Lower lobe of right lung (tissue), 2 donors: ENCODE data around the gene CSF2. TPM values are rescaled to one million over a fixed set of nuclear protein-coding genes. Genes with fewer than 3 reads are reported as not detected.
"Not testable (repeated sequence)": the region's sequence is repeated elsewhere in the genome, so short reads cannot be mapped to it uniquely, and the experiment has no call there.

Experiments used
- ATAC-seq, 2 donors: fragments of 200-7000 bp; cut with Tn5 transposase; one replicate each; pipeline ENCODE4 v1.9.1; 2020 to 2022; ENCODE audit warnings: mild to moderate bottlenecking in 2 of 2, moderate library complexity in 2 of 2
- DNase-seq: peaks from one replicate; pipeline ENCODE4 v3.0.0-alpha.2; 2020
- H3K27ac ChIP-seq: fragments of 200-600 bp; one replicate; pipeline ENCODE4 v1.8.0; 2022
- H3K27me3 ChIP-seq: fragments of 200-600 bp; one replicate; pipeline ENCODE4 v1.8.0; 2022; ENCODE audit warnings: low read depth
- H3K36me3 ChIP-seq: fragments of 200-600 bp; one replicate; pipeline ENCODE4 v1.8.0; 2022; ENCODE audit warnings: mild to moderate bottlenecking
- H3K4me1 ChIP-seq: fragments of 200-600 bp; one replicate; pipeline ENCODE4 v1.8.0; 2022
- H3K4me3 ChIP-seq: fragments of 200-600 bp; one replicate; pipeline ENCODE4 v1.8.0; 2022; ENCODE audit warnings: mild to moderate bottlenecking
- H3K9me3 ChIP-seq: fragments of 200-600 bp; one replicate; pipeline ENCODE4 v1.8.0; 2022
- CTCF ChIP-seq: fragments of 200-600 bp; IDR thresholded peaks from one replicate; pipeline ENCODE4 v1.8.0; 2022; ENCODE audit warnings: antibody characterized with exemption, mild to moderate bottlenecking
- intact Hi-C: fragments of 100-400 bp; cut with DNase I; formaldehyde crosslinking; loops from one replicate; pipeline ENCODE4 v1.11.0; 2022
- total RNA-seq: library from RNA; stranded (reverse); fragmentation: NEBNext Ultra II Directional; extraction: Animal tissue kit (Norgen Biotek cat#: 25700); gene quantifications from one replicate; pipeline ENCODE4 v1.2.1, GENCODE V29; 2021
- donor health status: DM: no; HTN: yes; CAD: no; lungs with severe emphysema.

The CSF2 gene
- total RNA-seq, 1 donor from 2014 or later, result 3.9 TPM

DNA sequence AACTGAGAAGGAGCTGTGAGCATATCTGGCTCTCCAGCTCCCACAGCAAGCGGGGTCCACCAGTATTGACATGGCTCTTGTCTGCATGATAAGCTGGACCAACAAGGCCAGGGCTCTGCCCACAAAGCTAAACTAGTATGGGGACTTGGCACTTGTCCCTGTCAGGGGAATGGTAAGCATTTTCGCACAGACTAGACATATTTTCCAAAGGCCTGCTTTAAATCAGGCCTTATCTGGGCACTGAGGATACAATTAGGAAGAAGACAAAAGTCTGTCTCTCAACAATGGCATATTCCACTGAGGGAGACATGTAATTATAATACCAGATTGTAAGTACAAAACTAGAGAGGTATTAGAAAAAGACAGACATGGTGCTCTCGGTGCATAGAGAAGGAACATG, 32.1 kb downstream of the CSF2 start:
- no peaks in the 10 kb centered on the region for H3K27me3 ChIP-seq
- peak; percentile 20 for DNase-seq
- H3K4me3 ChIP-seq, result no peak overlapping the region
- intact Hi-C loops, result no loop called here
- peaks cover 17% of the 10 kb centered on the region for H3K4me1 ChIP-seq
- no peak for ATAC-seq
- H3K36me3 ChIP-seq, result no peaks in the 10 kb centered on the region
- no peak for TF ChIP-seq CTCF
- no peaks in the 10 kb centered on the region for H3K9me3 ChIP-seq
- H3K27ac ChIP-seq, result no peak overlapping the region

GRCh38 chr5:132108495-132108894, 34.9 kb downstream of the CSF2 start:
- H3K27me3 ChIP-seq, H3K27ac ChIP-seq, DNase-seq, H3K9me3 ChIP-seq, H3K4me3 ChIP-seq, H3K36me3 ChIP-seq, H3K4me1 ChIP-seq, intact Hi-C loops, ATAC-seq: not testable (repeated sequence)

DNA sequence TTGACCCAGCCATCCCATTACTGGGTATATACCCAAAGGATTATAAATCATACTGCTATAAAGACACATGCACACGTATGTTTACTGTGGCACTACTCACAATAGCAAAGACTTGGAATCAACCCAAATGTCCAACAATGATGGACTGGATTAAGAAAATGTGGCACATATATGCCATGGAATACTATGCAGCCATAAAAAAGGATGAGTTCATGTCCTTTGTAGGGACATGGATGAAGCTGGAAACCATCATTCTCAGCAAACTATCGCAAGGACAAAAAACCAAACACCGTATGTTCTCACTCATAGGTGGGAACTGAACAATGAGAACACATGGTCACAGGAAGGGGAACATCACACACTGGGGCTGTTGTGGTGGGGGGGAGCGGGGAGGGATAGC, 35.4 kb downstream of the CSF2 start:
- H3K36me3 ChIP-seq, ATAC-seq, H3K27me3 ChIP-seq, H3K4me3 ChIP-seq, H3K4me1 ChIP-seq, DNase-seq, H3K9me3 ChIP-seq, intact Hi-C loops, H3K27ac ChIP-seq: not testable (repeated sequence)

DNA sequence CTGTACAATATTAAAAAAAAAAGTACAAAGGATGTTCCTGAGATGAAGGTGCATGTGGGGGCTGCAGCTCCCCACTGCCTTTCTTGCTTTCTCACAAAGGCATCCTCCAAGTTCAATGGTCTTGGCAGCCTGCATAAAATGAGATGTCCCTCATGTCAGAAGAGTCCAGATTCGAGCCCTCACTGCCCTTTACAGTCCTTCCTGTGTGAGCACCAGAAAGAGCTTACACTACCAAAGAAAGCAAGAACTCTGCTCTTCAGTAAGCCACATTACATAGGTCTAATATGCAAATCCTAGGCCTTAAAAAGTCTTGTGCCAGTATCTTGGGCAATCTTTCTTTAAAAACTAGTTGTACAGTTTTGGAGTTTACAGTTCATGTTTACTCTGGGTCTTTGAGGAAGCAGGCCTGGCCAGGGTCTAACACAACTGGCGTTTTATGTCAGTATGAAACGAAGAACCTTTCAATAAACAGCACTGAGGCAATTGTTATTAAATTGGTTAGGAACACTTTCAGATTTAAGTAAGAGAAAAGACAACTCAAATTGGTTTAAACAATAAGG, 36.0 kb downstream of the CSF2 start:
- no peak for DNase-seq
- Histone ChIP-seq H3K36me3 (no peaks in the 10 kb centered on the region), H3K9me3 (no peaks in the 10 kb centered on the region), H3K27me3 (no peaks in the 10 kb centered on the region), H3K4me1 (no peaks in the 10 kb centered on the region), H3K4me3 (no peak overlapping the region), H3K27ac (no peak overlapping the region)
- no peak for ATAC-seq
- intact Hi-C loops, result no loop called here
- no peak for TF ChIP-seq CTCF

- H3K27me3 ChIP-seq, result no peaks in the 10 kb centered on the region
- no peaks in the 10 kb centered on the region for H3K9me3 ChIP-seq
- ATAC-seq, result no peak
- H3K27ac ChIP-seq, result no peak overlapping the region
- TF ChIP-seq CTCF, result no peak
- H3K4me3 ChIP-seq, result no peak overlapping the region
- DNase-seq, result no peak
- H3K4me1 ChIP-seq, result no peaks in the 10 kb centered on the region
- intact Hi-C loops, result no loop called here
- no peaks in the 10 kb centered on the region for H3K36me3 ChIP-seq
These were observed 36.6 kb downstream of the CSF2 start for GRCh38 chr5:132110195-132110594.

- Histone ChIP-seq H3K4me1 (no peaks in the 10 kb centered on the region), H3K4me3 (no peak overlapping the region), H3K36me3 (no peaks in the 10 kb centered on the region), H3K27me3 (no peaks in the 10 kb centered on the region), H3K27ac (no peak overlapping the region), H3K9me3 (no peaks in the 10 kb centered on the region)
- intact Hi-C loops, result no loop called here
- DNase-seq, result no peak
- TF ChIP-seq CTCF, result no peak
- no peak for ATAC-seq
These were observed 37.3 kb downstream of the CSF2 start for GRCh38 chr5:132110930-132111329.

- H3K27me3 ChIP-seq, result no peaks in the 10 kb centered on the region
- no peak for ATAC-seq
- no peak for DNase-seq
- H3K9me3 ChIP-seq, result no peaks in the 10 kb centered on the region
- no peak overlapping the region for H3K27ac ChIP-seq
- intact Hi-C loops, result no loop called here
- no peak for TF ChIP-seq CTCF
- peaks cover under 1% of the 10 kb centered on the region for H3K4me1 ChIP-seq
- no peaks in the 10 kb centered on the region for H3K36me3 ChIP-seq
- no peak overlapping the region for H3K4me3 ChIP-seq
These were observed 38.5 kb downstream of the CSF2 start for GRCh38 chr5:132112111-132112510.
